ENCODE data around the gene EFHC1. TPM values are rescaled to one million over a fixed set of nuclear protein-coding genes. Genes with fewer than 3 reads are reported as not detected.

EFHC1 gene
- total and polyA plus RNA-seq, 12 donors, result 3.3 to 14.3 (median 5.8) TPM

- WGBS, 2 donors, result 56 to 72% methylated on average over 5 of the region's 5 CpGs
Observed at GRCh38 chr6:52489881-52490280, 69.7 kb downstream of the EFHC1 start.

GRCh38 chr6:52491203-52492069, 71.3 kb downstream of the EFHC1 start:
- peaks cover 0 to 5% (median 0%) of the 10 kb centered on the region in 11 donors for H3K9me3 ChIP-seq
- H3K27me3 ChIP-seq, result no peaks in the 10 kb centered on the region
- DNase-seq, result no peak
- peak in 1 of 8 donors; percentile 21 for ATAC-seq
- 72 to 75% methylated on average over 14 of the region's 14 CpGs for WGBS, 2 donors
- intact Hi-C loops (cut with DNase I), result loop anchor here in 2 of 10 donors (10.0 kb wide), 1 partner anchor 173 kb away; no protein-coding TSS in a partner anchor
- TF ChIP-seq CTCF (IDR thresholded peaks at IDR 0.05), result no peak
- H3K4me3 ChIP-seq, result no peak overlapping the region
- peak overlapping the region in 1 of 10 donors; percentile 41 for H3K27ac ChIP-seq
- H3K36me3 ChIP-seq, result peaks cover 0 to 6% (median 0%) of the 10 kb centered on the region in 9 donors
- peaks cover 0 to 25% (median 6%) of the 10 kb centered on the region in 9 donors for H3K4me1 ChIP-seq

More at GRCh38 chr6:52489881-52490280, 69.7 kb downstream of the EFHC1 start:
- Histone ChIP-seq H3K36me3 (no peaks in the 10 kb centered on the region), H3K27ac (peak overlapping the region in 3 of 10 donors; percentile 6 to 37 (median 27)), H3K9me3 (peaks cover 0 to 5% (median 0%) of the 10 kb centered on the region in 11 donors), H3K27me3 (no peaks in the 10 kb centered on the region), H3K4me3 (no peak overlapping the region), H3K4me1 (peaks cover 0 to 25% (median 6%) of the 10 kb centered on the region in 9 donors)
- no peak for TF ChIP-seq CTCF (IDR thresholded peaks at IDR 0.05)
- ATAC-seq (peak in 3 of 8 donors; percentile 24 to 59 (median 35)), DNase-seq (no peak)
- intact Hi-C loops (cut with DNase I), result loop anchor here in 3 of 10 donors (5.0 to 10.0 kb wide), 2 partner anchors 63 to 175 kb away; no protein-coding TSS in a partner anchor

GRCh38 chr6:52493669-52494068, 73.5 kb downstream of the EFHC1 start:
- H3K9me3 ChIP-seq, result peaks cover 0 to 5% (median 0%) of the 10 kb centered on the region in 11 donors
- intact Hi-C loops (cut with DNase I), result loop anchor here in 2 of 10 donors (10.0 kb wide), 1 partner anchor 171 kb away; no protein-coding TSS in a partner anchor
- WGBS, 2 donors, result 64 to 68% methylated on average over 3 of the region's 3 CpGs
- H3K27ac ChIP-seq, result no peak overlapping the region
- H3K4me3 ChIP-seq, result no peak overlapping the region
- DNase-seq, result no peak
- H3K27me3 ChIP-seq, result no peaks in the 10 kb centered on the region
- no peak for ATAC-seq
- peaks cover 0 to 6% (median 0%) of the 10 kb centered on the region in 9 donors for H3K36me3 ChIP-seq
- TF ChIP-seq CTCF (IDR thresholded peaks at IDR 0.05), result no peak
- peaks cover 8 to 40% (median 21%) of the 10 kb centered on the region in 9 donors for H3K4me1 ChIP-seq

GRCh38 chr6:52494298-52495072, 74.3 kb downstream of the EFHC1 start:
- DNase-seq, result no peak
- Histone ChIP-seq H3K27ac (no peak overlapping the region), H3K4me1 (peaks cover 10 to 47% (median 29%) of the 10 kb centered on the region in 9 donors), H3K27me3 (no peaks in the 10 kb centered on the region), H3K4me3 (no peak overlapping the region), H3K9me3 (peaks cover 0 to 5% (median 0%) of the 10 kb centered on the region in 11 donors), H3K36me3 (peaks cover 0 to 6% (median 0%) of the 10 kb centered on the region in 9 donors)
- no peak for TF ChIP-seq CTCF (IDR thresholded peaks at IDR 0.05)
- intact Hi-C loops (cut with DNase I), result loop anchor here in 5 of 10 donors (5.0 to 10.0 kb wide), 3 partner anchors 72 to 170 kb away; partner anchors contain the start of gene EFHC1 (in 2 of the 5)
- ATAC-seq, result no peak
- WGBS, 2 donors, result 94 to 99% methylated on average over 7 of the region's 7 CpGs
